Hepatocyte (in vitro differentiated cells): ENCODE results near the gene CNOT6. TPM values are rescaled to one million over a fixed set of nuclear protein-coding genes. Genes with fewer than 3 reads are reported as not detected.

Experiments used
- DNase-seq: peaks from one replicate; pipeline ENCODE4 v3.0.0-alpha.2; 2016; ENCODE audit warnings: low spot score
- H2AFZ ChIP-seq: fragments of 200-600 bp; sonication (generic); 2 replicates; pipeline ENCODE4 v1.6.0; 2016; ENCODE audit warnings: antibody characterized with exemption, mild to moderate bottlenecking
- H3K27ac ChIP-seq: fragments of 200-600 bp; sonication (generic); 2 replicates; pipeline ENCODE4 v1.5.1; 2016; ENCODE audit warnings: mild to moderate bottlenecking
- H3K27me3 ChIP-seq: fragments of 200-600 bp; sonication (generic); 2 replicates; pipeline ENCODE4 v1.6.1; 2016
- H3K36me3 ChIP-seq: fragments of 200-600 bp; sonication (generic); replicated peaks from 2 replicates; pipeline ENCODE4 v1.5.1; 2016; ENCODE audit warnings: low read depth; ENCODE audit not compliant: insufficient read depth
- H3K4me1 ChIP-seq: fragments of 200-600 bp; sonication (generic); 2 replicates; pipeline ENCODE4 v1.5.1; 2016; ENCODE audit warnings: mild to moderate bottlenecking, moderate library complexity; ENCODE audit not compliant: insufficient read depth
- H3K4me2 ChIP-seq: fragments of 200-600 bp; sonication (generic); 2 replicates; pipeline ENCODE4 v1.6.0; 2016
- H3K4me3 ChIP-seq: fragments of 200-600 bp; sonication (generic); 2 replicates; pipeline ENCODE4 v1.5.1; 2016; ENCODE audit warnings: mild to moderate bottlenecking
- H3K79me2 ChIP-seq: fragments of 200-600 bp; sonication (generic); 2 replicates; pipeline ENCODE4 v1.6.0; 2017; ENCODE audit warnings: mild to moderate bottlenecking
- H3K9me2 ChIP-seq: fragments of 200-600 bp; sonication (generic); replicated peaks from 2 replicates; pipeline ENCODE4 v1.6.0; 2017; ENCODE audit warnings: mild to moderate bottlenecking; ENCODE audit not compliant: insufficient read depth
- H3K9me3 ChIP-seq: fragments of 200-600 bp; sonication (generic); 2 replicates; pipeline ENCODE4 v1.5.1; 2016; ENCODE audit warnings: low read depth, mild to moderate bottlenecking
- H4K20me1 ChIP-seq: fragments of 200-600 bp; sonication (generic); 2 replicates; pipeline ENCODE4 v1.6.0; 2016; ENCODE audit warnings: mild to moderate bottlenecking; ENCODE audit not compliant: insufficient read depth, poor library complexity, severe bottlenecking
- EZH2 ChIP-seq: fragments of 200-600 bp; sonication (generic); IDR thresholded peaks from 2 replicates; pipeline ENCODE4 v1.6.1; 2016; ENCODE audit warnings: antibody characterized with exemption, mild to moderate bottlenecking, borderline replicate concordance
- EZH2phosphoT487 ChIP-seq: fragments of 200-600 bp; sonication (generic); IDR thresholded peaks from one replicate; pipeline ENCODE4 v1.6.1; 2018; ENCODE audit warnings: antibody characterized with exemption, mild to moderate bottlenecking, low read depth, moderate library complexity; ENCODE audit not compliant: unreplicated experiment, severe bottlenecking
- WGBS: methylation state at CpG from one replicate; pipeline ENCODE4 v1.1.6; 2016; ENCODE audit warnings: low lambda C conversion rate; ENCODE audit errors: missing lambda C conversion rate; 5-methylcytosine and 5-hydroxymethylcytosine counted together
- polyA plus RNA-seq: library from polyadenylated mRNA; unstranded; fragments of >200 nt; fragmentation: Nextera tagmentation; extraction: Ambion mirVana; gene quantifications from 2 replicates; pipeline ENCODE4 v1.2.1, GENCODE V29; 2016
- total RNA-seq: library from RNA; depleted of rRNA; stranded (reverse); fragments of >200 nt; gene quantifications from 2 replicates; pipeline ENCODE4 v1.2.3, GENCODE V29; 2014
- TF ChIP-seq, protein P1 (sequence below): fragments of 200-600 bp; sonication (generic); IDR thresholded peaks from 2 replicates; pipeline ENCODE4 v1.5.1; 2016; ENCODE audit warnings: antibody characterized with exemption, mild to moderate bottlenecking; ENCODE audit not compliant: poor library complexity

CNOT6 gene
- total and polyA plus RNA-seq, 2 experiments from 2014 or later: 12.0 to 24.1 TPM

DNA sequence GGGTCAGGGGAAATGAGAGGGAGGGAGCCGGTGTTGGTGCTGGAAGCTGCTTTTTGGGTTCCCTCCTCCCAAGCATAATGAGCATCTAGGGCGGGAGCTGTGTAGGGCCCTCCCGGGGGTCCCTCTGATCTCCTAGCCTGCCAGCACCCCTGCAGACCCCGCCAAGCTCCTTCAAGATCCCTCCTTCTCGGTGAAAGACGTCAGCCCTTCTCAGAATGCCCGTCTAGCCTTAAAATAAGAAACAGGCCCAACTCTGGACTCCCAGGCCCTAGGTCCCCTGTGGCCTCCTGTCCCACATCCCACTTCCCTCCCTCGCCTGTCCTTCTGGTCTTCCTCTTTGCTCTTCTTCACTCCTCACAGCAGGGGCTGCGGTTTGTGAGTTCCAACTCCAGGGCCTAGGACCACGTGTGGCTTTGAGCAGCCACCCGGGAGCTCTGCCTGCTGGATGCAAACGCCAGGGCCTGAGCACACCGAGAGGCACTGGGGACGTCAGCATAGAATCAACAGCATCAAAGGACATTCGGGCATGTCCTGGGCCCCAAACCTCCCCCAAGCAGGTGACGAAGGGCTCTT is 105.9 kb downstream of the CNOT6 start:
- Histone ChIP-seq H3K4me1 (no peaks in the 10 kb centered on the region), H3K79me2 (no peaks in the 10 kb centered on the region), H3K4me3 (no peak overlapping the region), H4K20me1 (no peaks in the 10 kb centered on the region), H3K9me3 (no peaks in the 10 kb centered on the region), H2AFZ (no peak overlapping the region), H3K4me2 (no peak overlapping the region), H3K27me3 (no peaks in the 10 kb centered on the region), H3K27ac (no peak overlapping the region), H3K36me3 (no peaks in the 10 kb centered on the region), H3K9me2 (no peaks in the 10 kb centered on the region)
- TF ChIP-seq EZH2phosphoT487 (no peak), EZH2 (no peak)
- TF ChIP-seq, protein P1, sequence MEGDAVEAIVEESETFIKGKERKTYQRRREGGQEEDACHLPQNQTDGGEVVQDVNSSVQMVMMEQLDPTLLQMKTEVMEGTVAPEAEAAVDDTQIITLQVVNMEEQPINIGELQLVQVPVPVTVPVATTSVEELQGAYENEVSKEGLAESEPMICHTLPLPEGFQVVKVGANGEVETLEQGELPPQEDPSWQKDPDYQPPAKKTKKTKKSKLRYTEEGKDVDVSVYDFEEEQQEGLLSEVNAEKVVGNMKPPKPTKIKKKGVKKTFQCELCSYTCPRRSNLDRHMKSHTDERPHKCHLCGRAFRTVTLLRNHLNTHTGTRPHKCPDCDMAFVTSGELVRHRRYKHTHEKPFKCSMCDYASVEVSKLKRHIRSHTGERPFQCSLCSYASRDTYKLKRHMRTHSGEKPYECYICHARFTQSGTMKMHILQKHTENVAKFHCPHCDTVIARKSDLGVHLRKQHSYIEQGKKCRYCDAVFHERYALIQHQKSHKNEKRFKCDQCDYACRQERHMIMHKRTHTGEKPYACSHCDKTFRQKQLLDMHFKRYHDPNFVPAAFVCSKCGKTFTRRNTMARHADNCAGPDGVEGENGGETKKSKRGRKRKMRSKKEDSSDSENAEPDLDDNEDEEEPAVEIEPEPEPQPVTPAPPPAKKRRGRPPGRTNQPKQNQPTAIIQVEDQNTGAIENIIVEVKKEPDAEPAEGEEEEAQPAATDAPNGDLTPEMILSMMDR: no peak
- 86% methylated on average over 15 of the region's 16 CpGs for WGBS
- DNase-seq: no peak

DNA sequence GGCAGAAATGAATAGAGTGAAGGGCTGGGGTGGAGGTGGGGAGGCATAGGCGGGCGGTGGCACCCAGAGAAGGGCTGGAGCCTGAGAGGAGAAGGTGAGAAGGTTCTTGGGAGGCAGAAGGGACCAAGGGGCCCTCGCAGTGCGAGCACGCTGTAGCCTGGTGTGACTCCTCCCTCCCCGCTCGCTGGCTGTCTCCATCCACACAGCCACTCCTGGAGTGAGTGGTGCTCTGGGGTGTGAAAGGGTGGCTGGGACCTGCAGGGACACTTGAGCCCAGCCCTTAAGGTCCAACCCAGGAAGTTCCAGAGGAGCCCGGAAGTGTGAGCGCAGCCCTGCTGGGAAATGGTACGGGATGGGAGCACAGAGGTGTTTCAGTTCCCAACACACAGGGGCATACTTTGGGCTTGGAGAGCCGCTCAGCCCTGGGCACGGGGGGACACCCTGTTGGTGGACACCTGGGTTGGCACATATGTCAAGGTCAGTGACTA is 106.4 kb downstream of the CNOT6 start:
- H3K9me2 ChIP-seq: no peaks in the 10 kb centered on the region
- H3K27ac ChIP-seq: no peak overlapping the region
- no peak overlapping the region for H2AFZ ChIP-seq
- 97% methylated on average over 9 of the region's 12 CpGs for WGBS
- H3K4me2 ChIP-seq: no peak overlapping the region
- H3K4me3 ChIP-seq: no peak overlapping the region
- no peaks in the 10 kb centered on the region for H3K36me3 ChIP-seq
- no peaks in the 10 kb centered on the region for H3K27me3 ChIP-seq
- H3K79me2 ChIP-seq: no peaks in the 10 kb centered on the region
- H4K20me1 ChIP-seq: no peaks in the 10 kb centered on the region
- DNase-seq: no peak
- no peaks in the 10 kb centered on the region for H3K9me3 ChIP-seq
- no peaks in the 10 kb centered on the region for H3K4me1 ChIP-seq
- TF ChIP-seq, protein P1: no peak
- no peak for TF ChIP-seq EZH2phosphoT487
- TF ChIP-seq EZH2: no peak

DNA sequence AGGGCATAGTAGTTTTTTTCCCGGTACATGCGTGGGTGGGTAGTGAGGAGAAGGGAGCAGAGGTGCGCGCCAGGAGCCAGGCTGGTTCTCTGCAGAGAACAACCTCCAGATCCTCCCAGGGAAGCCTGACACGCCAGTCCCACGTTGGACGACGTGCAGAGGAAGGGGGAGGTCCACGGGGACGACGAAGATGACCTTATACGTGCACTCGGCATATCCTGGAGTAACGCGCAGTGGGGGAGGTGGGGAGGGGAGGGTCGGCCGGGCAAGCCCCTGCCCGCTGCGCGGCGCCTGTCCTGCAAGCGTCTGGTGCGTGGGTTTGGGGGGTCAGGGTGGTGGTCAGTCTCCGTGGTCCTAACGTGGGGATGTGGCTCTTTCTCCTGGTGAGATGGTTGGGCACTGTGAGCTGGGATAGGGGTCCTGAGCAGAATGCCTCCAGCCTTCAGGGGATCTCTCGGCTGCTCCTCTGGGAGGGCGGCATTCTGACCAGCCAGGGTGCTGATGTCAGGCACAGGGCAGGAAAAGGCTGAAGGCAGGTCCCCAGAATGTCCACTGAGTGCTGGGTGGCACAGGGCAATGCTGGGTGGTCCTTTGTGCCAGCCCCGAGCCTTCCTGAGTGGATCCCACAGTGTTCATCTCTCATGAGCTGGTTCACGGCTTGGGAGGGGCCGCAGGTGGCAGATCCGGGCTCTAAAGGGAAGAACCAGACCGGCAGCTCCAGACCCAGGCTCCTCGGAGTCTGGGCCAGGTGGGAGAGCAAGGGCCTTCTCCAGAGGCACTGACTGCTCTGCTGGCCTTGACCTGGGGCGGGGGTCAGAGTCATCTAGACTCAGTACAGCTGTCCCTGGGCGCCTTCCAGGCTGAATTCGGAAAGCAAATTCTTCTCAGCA is 107.7 kb downstream of the CNOT6 start:
- Histone ChIP-seq H3K27ac (no peak overlapping the region), H3K79me2 (no peaks in the 10 kb centered on the region), H4K20me1 (no peaks in the 10 kb centered on the region), H3K27me3 (no peaks in the 10 kb centered on the region), H3K9me2 (no peaks in the 10 kb centered on the region), H3K4me3 (no peak overlapping the region), H2AFZ (no peak overlapping the region), H3K4me2 (no peak overlapping the region), H3K36me3 (no peaks in the 10 kb centered on the region), H3K4me1 (no peaks in the 10 kb centered on the region), H3K9me3 (no peaks in the 10 kb centered on the region)
- TF ChIP-seq, protein P1: no peak
- TF ChIP-seq EZH2 (no peak), EZH2phosphoT487 (no peak)
- WGBS: 90% methylated on average over 36 of the region's 36 CpGs
- no peak for DNase-seq
